Frontal cortex (tissue), 4 donors: ENCODE results near the gene P2RX5. TPM values are rescaled to one million over a fixed set of nuclear protein-coding genes. Genes with fewer than 3 reads are reported as not detected.

Source experiments
- DNase-seq, 2 donors: peaks; one replicate each; pipeline ENCODE4 v3.0.0; 2012; ENCODE audit warnings: low spot score in 2 of 2
- FAIRE-seq: peaks from 2 replicates; lab custom pipeline; 2012; peaks lifted over from hg19 to GRCh38; lab: Jason Lieb, UNC
- total RNA-seq: library from RNA; depleted of rRNA; stranded (reverse); fragments of >200 nt; gene quantifications from one replicate; pipeline ENCODE4 v1.2.3, GENCODE V29; 2014
- donor health status: control.
- donor health status: control.
- donor health status: control.

Gene P2RX5
- total RNA-seq, 1 donor from 2014 or later = 5.3 TPM

DNA sequence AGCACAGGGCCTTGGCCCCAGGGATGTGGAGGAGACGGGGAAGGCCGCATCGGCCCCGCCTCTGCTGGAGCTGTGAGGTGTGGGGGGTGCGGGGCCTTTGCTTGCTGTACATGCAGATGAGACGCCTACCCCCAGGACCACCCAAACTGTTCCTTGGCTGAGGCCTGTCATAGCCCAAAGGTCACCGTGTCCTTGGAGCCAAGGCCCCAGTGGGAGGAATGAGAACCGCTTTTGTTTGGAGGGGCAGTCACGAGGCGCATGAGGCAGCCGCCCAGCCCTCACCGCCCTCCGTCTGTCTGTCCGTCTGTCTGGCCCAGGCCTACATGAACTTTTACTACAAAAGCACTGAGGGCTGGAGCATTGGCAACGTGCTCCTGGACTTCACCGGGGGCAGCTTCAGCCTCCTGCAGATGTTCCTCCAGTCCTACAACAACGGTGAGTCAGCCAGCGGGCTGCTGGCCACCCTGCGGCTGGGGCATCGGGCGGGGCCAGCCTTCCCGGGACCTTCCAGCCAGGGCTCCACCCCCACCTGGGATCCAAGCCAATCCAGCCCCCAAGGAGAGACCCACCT, 36.3 kb downstream of the P2RX5 start:
- DNase-seq = peak in 1 of 2 donors; percentile 61
- no peak for FAIRE-seq

DNA sequence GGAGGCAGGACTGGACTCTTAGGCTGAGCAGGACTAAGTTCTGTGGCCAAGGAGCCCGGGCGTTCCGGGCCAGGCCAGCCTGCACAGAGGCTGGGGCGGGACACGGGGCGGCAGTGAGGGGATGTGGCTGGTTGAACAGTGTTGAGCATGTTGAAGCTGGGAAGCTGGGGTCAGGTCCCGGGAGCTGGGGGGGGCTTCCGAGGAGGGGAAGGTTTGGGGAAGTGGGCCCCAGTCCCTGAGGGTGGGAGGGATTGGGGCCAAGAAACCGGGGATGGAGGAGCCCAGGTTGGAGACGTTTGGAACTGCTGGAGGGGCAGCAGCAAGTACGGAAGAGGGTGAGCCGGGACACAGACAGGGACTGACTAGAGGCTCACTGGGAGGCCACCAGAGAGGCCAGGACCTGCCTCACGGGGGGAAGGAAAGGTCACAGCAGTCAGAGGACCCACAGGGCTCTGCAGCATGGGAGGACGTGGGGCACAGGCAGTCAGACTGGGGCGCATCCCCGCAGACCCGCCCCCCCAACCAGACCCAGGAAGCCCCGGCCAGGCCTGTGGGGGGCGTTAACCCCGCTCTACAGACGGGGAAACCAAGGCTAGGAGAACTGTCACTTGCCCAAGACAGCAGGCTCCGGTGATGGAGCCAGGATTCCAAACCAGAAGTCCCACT, 37.0 kb downstream of the P2RX5 start:
- DNase-seq (no peak), FAIRE-seq (no peak)

DNA sequence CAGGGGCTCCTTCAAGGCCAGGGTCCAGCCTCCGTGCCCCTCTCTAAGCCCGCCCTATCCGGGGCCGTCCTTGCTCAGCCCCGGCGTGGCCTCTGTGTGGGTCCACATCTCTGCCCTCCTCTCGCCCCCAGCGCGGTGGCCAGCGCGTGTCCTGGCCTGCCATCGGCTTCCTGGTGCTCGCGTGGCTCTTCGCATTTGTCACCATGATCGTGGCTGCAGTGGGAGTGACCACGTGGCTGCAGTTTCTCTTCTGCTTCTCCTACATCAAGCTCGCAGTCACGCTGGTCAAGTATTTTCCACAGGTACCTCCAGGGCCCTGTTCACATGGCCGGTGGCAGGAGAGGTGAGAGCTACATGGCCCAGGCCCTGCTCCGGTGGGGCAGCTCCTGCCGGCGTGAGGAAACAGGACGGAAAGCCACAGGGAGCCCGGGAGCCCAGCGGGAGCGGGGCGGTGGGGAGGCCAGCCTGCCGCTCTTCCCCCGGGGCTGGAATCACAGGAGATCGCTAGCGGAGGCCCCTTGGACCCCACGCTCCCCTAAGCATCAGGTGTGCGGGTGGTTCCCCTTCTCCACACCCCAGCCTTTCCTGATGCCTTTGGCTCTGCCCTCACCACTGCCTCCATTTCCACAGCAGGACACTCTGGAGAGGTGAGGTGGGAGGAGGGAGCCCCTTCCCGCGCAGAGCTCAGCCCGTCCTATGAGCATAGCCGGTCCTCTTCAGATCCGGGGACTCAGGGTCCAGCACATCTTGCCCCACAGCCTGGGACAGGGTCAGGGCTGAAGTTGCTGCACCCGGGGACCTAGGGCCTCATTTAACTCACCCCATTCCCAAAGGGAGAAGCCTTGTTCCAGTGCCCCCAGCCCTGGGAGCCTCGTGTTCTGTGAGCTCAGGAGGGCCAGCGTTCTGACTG, 37.8 kb downstream of the P2RX5 start:
- DNase-seq (peak in 1 of 2 donors; percentile 55), FAIRE-seq (no peak)

DNA sequence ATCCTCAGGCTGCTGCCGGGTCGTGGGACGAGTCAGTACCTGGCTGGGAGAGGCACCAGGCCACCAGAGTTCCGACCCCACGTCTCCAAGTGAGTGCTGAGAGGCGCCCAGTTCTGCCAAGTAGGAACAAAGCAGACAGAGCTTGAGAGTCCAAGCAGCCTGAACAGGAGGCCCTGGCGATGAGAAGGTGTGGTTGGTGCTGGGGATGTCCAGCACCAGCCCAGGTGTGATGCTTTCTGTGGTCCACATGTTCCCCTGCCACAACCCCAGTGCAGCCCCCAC, 38.4 kb downstream of the P2RX5 start:
- no peak for FAIRE-seq
- no peak for DNase-seq

DNA sequence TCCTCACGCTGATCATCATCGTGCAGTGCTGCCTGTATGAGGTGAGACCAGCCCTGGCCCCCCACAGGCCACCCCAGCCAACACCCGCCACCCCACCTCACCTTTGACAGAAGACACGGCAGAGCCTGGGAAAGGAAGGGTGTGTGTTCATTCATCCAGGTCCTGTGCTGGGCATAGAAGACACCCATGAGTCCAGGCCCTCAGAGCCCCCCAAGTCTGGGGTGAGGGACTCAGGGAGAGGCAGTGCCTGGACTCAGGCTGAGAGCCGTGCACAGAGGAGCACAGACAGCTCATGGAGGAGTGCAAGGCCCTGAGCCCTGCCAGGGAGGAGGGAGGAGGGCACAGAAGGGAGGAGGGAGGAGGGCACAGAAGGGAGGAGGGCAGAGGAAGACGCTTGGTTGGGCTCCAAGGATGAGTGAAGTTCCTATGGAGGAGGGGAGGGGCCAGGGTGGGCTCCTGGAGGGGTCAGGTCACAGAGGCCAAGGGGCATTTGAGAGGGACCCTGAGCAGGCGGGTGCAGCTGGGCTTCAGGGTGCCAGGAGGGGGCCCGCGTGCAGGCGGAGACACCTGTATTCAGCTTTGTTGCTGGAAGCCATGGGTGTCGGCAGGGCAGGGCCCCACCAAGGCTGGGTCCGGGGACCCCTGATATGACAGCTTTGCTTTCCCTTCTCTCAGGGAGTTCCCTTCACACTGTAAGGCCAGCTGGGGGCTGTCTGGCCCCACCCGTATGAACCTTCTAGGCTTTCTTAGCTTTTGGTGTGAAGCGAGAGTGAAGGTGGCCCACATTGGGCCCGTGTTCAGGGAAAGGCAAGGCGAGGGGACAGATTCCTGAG, 39.0 kb downstream of the P2RX5 start:
- DNase-seq (no peak), FAIRE-seq (no peak)

DNA sequence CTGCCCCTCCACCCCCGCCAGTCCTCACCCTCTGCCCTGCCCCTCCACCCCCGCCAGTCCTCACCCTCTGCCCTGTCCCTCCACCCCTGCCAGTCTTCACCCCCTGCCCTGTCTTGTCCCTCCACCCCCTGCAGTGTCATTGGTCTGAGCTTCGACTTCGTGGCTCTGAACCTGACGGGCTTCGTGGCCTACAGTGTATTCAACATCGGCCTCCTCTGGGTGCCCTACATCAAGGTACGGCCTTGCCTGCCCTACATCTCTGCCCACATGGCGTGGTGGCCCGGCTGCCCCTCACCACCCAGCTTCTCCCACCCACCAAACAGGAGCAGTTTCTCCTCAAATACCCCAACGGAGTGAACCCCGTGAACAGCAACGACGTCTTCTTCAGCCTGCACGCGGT, 39.6 kb downstream of the P2RX5 start:
- FAIRE-seq (no peak), DNase-seq (no peak)

DNA sequence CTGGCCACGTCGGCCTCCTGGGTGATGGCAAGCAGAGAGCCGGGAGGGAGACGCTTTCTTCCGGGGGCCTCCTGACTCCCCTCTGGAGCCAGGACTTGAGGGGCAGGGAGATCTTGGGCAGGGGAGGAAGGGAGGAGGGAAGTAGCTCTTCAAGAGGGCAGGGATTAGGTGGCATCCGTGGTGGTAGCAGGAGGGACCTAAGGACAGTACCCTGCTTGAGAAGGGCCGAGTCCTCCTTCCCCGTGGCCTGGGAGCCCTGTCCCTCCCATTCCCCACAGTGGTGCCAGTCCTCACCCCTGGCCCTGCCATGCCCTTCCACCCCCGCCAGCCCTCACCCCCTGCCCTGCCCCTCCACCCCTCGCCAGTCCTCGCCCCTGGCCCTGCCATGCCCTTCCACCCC, 40.2 kb downstream of the P2RX5 start:
- FAIRE-seq (no peak), DNase-seq (no peak)

DNA sequence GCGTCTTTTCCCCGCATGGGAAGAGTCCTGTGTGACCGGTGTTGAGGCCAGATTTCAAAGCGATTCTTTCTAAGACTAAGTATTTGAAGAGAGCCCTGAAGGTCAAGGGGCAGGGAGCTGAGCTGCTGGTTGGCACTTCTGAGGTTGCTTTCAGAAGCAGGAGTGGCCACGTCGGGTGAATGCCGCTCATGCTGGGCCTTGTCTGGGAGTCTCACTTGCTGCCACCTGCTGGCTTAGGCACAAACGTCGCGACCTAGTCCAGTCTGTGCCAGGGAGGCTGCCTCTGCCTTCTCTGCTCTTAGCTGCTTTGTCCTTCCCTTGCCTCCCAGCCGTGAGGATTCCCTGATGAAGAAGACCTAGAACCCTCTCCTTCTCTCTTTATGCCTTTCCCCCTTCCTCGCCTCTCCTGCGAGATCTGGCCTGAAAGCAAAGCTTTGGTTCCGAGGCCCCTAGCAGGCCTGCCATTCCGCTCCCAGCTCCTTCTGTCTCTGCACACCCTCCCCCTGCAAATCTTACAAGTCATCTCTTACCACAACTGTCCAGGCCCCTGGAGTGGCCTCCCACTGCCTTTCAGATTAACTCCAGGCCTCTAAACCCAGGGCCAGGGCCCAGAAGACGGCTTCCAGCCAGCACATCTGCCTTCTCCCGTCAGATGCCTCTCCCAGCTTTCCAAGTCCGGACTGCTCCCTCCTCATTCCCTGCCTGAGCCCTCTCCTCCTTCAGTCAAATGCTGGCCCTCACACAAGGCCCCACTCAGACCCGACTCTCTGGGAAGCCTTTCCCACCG, 48.0 kb downstream of the P2RX5 start:
- DNase-seq (peak in 1 of 2 donors; percentile 72), FAIRE-seq (no peak)

DNA sequence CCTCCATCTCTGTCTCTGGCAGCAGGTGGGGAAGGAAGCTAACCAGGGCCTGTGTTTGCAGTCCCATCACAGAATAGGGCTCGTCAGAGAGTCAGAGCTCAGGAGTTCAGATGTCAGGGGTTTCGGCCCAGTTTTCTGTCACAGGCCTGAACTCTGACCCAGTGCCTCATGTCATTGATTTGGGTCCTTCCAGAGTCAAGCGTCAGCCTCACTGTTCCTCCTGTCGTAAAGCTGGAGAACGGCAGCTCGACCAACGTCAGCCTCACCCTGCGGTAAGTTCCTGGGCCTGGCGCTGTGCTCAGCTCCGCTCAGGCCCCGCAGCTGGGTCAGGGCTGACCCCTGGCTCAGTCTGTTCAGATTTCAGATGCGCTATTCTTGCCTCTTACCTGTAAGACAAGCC, 48.7 kb downstream of the P2RX5 start:
- no peak for FAIRE-seq
- no peak for DNase-seq

DNA sequence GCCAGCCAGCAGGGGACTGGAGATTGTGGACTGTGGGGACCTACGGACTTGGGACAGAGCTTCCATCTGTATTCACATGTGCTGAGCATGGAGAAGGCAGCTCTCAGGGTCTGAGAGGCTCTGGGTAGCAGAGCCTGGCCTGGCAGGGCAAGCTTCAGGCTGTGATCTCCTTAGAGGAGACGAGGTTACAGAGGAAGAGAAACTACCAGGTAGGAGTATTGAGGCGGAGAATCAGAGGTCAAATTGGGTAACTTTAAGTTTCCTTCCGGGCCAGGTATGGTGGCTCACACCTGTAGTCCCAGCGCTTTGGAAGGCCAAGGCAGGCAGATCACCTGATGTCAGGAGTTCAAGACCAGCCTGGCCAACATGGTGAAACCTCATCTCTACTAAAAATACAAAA, 50.6 kb downstream of the P2RX5 start:
- FAIRE-seq = no peak
- DNase-seq = no peak

DNA sequence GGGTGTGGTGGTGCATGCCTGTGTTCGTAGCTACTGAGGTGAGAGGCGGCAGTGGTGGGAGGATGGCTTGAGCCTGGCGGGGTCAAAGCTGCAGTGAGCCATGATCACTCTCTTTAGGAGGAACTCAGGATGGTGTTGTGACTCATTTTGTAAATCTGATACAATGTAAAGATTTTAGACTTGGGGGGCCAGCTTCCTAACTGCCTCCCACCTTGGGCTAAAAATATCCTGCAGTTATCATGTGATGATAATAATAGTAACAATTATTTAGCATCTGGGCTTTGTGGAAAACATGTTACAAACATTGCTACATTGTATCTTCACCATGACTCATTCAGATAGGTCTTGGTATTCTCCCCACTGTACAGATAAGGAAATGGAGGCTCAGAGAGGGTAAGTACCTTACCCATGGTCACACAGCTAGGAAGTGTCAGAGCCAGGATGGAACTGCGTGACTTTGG, 52.0 kb downstream of the P2RX5 start:
- no peak for FAIRE-seq
- no peak for DNase-seq

DNA sequence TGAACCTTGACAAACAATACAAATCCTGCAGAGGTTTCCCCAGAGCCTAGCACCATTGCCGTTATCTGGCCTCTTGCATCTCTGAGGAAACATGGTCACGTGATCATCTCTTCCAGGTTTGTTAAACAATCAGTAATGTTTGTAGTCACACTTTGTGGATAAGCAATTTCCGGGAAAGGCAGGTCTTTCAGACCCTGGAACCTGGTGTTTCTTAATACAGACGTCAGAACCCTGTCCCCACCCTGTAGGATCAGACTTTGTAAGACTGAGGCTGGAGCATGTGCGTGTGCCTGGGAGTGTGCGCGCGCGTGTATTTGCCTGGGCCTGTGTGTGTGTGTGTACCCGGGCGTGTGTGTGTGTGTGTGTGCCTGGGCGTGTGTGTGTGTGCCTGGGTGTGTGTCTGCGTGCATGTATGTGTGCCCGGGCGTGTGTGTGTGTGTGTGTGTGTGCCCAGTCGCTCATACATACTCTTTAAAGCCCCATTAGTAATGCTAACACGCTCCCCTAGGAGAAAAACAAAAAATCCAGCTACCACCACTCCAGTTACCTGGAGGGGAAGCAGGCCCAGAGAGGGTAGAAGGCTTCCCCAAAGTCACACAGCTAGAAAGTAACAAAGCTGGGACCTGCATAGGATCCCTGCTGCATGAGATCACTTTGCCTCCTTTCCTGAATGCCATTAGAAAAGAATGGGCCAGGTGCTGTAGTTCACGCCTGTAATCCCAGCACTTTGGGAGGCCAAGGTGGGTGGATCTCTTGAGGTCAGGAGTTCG, 54.1 kb downstream of the P2RX5 start:
- FAIRE-seq (no peak), DNase-seq (no peak)

DNA sequence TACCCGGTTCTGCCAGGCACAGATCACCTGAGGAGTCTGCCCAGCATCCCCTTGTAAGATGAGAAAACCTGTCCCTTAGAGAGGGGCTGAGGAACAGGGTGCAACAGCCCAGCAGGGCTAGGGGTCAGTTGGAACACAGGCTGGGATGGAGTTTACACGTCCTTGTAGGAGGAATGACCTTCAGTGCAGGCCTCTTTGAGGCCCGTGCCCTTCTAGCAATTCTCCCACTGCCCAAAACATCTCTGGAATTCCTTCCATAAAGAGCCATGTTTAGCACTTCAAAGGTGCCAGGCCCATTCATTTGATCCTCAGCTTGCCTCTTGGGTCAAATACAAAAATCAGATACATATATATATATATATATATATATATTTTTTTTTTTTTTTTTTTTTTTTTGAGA, 54.9 kb downstream of the P2RX5 start:
- FAIRE-seq = no peak
- DNase-seq = no peak

DNA sequence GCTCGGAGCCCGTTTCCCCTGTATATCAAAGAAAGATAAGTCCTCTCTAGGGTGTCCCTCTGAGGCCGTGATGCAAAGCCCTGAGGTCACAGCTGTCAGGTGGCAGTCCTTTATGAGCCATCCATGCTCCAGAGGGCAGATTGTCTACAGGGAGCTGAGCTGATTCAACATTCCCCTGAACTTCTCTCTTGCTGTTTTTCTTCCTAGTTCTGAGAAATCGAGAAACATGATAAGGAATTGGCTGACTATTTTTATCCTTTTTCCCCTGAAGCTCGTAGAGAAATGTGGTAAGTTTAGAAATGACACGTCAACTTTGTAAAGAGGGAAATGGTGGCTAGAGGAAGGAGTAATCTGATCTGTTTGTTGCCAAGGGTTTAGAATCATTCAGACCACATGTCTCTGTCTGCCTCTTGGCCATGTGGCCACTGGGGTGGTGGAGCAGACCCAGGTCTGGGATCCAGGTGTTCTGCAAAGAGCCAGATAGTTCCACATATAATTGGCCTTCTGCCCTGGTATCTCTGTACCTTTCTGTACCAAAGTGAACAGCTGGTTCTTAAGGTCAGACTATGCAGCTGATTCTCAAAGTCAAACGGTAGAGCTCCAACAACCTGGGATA, 55.9 kb downstream of the P2RX5 start:
- DNase-seq (no peak), FAIRE-seq (no peak)

DNA sequence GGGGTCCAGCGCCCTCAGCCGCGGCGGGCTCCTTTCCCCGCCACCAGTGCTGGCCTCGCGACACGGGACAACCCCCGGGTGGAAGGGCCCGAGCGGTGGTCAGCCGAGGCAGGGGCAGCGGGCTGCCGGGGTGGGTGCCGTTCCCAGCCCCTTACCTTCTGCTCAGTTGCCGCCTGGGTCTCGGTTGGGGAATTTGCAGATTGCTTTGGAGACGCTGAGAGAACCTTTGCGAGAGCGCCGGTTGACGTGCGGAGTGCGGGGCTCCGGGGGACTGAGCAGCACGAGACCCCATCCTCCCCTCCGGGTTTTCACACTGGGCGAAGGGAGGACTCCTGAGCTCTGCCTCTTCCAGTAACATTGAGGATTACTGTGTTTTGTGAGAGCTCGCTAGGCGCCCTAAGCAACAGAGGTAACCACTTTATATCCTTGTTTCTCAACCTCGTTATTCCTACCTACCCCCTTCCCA, 59.0 kb downstream of the P2RX5 start:
- FAIRE-seq (no peak), DNase-seq (no peak)

DNA sequence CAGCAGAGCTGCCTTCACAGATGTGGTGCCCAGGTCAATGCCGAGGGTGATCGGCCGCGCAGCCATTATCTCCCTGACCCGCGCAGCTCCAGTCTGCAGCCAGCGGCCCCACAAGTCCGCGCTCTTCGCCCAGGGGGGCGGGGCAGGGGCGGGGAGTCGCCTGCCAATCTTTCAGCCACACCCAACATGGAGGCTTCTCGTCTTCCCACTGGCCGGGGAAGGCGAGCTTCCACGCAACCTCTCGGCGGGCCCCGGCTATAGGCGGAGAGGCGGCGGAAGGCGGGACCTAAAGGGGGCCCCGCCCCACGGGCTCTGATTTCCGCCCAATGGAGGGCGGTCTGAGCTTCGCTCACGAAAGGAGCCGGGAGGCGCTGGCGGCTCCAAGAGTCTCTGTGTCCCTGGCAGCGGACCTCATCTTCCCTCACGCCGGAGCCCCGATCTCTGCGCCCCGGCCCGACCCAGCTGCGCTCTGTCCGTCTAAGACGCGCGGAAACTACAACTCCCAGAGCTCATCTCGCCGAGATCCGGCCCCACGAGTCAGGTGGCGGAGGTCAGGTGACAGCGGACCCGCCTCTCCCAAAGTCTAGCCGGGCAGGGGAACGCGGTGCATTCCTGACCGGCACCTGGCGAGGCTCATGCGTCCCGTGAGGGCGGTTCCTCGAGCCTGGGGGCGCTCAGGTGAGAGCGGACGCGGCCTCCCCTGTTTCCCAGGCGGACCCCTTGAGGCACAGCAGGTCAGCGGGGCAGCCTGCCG, 59.6 kb downstream of the P2RX5 start, which contains the start of the genes CTNS and SHPK:
Gene CTNS (plus strand): TSS at position 607 of the 754 bp plus-strand sequence. CDS start 3,447 bp downstream, outside the sequence.
Gene SHPK (minus strand): TSS at position 97 of the 754 bp plus-strand sequence. CDS start 31 bp downstream, at position 66.
- peak; percentile 90 for FAIRE-seq
- peak; percentile 99 to 100 for DNase-seq

DNA sequence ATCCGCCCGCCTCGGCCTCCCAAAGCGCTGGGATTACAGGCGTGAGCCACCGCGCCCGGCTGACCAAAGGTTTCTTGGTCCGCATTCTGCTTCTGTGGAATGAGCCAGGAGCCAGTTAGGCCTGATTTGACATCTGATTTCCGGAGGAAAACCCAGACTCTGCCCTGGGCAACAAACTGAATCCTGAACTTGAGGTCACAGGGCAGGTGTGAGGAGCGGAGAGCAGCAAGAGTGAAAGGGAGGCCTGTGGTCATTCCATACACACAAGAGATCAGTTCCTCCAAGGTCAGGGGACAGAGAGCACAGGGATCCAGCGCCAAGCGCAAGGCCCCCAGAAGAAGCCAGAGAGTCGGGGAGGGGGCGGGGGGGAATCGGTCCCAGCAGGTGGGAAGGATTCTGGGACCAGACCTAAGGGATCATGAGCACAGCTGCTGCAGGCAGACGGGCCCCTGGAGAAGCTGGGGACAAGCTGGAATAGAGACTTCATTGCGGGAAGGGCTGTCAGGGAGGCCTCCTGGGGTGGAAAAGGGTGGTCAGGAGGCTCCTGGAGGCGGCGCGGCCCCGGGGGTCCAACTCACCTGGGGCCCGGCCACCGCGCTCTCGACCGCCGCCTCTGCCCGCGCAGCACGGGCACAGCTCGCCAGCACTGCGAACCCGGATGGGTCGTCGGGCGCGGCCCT, 60.3 kb downstream of the P2RX5 start:
- FAIRE-seq (no peak), DNase-seq (no peak)
